ENCODE results near the gene BOD1. TPM values are rescaled to one million over a fixed set of nuclear protein-coding genes. Genes with fewer than 3 reads are reported as not detected.

The BOD1 gene
- total RNA-seq, 5 donors from 2014 or later (not counting 1 experiment from before 2014, with no cell fraction given), result 23.7 to 36.6 (median 30.1) TPM

GRCh38 chr5:173660481-173661280 is 44.2 kb upstream of the BOD1 start:
- DNase-seq (no peak), ATAC-seq (replicated peaks in 1 of 4) (no peak)
- ChIA-PET CTCF (no interaction called here), POLR2A (no interaction called here)
- Mint-ChIP-seq H3K4me3 (no peak overlapping the region), H3K27me3 (peaks cover 3 to 4% of the 10 kb centered on the region in 2 donors), H3K4me1 (no peaks in the 10 kb centered on the region), H3K27ac (no peak overlapping the region), H3K36me3 (no peaks in the 10 kb centered on the region), H3K9me3 (no peaks in the 10 kb centered on the region)
- Histone ChIP-seq H3K36me3 (ENCODE audit: control insufficient read depth in 2 of 2, extremely low read depth in 1 of 2, insufficient read depth in 1 of 2, low read length in 1 of 2) (no peaks in the 10 kb centered on the region), H3K4me3 (ENCODE audit: control insufficient read depth in 1 of 2, extremely low read depth in 1 of 2, low read length in 1 of 2) (no peak overlapping the region), H3K27me3 (replicated peaks in 1 of 2; ENCODE audit: control insufficient read depth in 2 of 2, extremely low read depth in 1 of 2, insufficient read depth in 2 of 2, low read length in 1 of 2) (peaks cover 0 to 17% of the 10 kb centered on the region in 2 experiments), H3K4me1 (ENCODE audit: control insufficient read depth in 1 of 2, extremely low read depth in 1 of 2, insufficient read depth in 2 of 2, low read length in 2 of 2) (no peaks in the 10 kb centered on the region), H3K27ac (ENCODE audit: low read length) (no peak overlapping the region), H3K9me3 (no peaks in the 10 kb centered on the region)
- WGBS (ENCODE audit: insufficient coverage), result 94% methylated on average over 5 of the region's 14 CpGs

- Mint-ChIP-seq H3K4me3 (no peak overlapping the region), H3K27me3 (peaks cover 6 to 7% of the 10 kb centered on the region in 2 donors), H3K27ac (no peak overlapping the region), H3K4me1 (no peaks in the 10 kb centered on the region), H3K36me3 (no peaks in the 10 kb centered on the region), H3K9me3 (peaks cover 0 to 3% (median 2%) of the 10 kb centered on the region in 3 donors)
- ChIA-PET POLR2A (no interaction called here), CTCF (no interaction called here)
- Histone ChIP-seq H3K36me3 (ENCODE audit: control insufficient read depth in 2 of 2, extremely low read depth in 1 of 2, insufficient read depth in 1 of 2, low read length in 1 of 2) (no peaks in the 10 kb centered on the region), H3K27me3 (replicated peaks in 1 of 2; ENCODE audit: control insufficient read depth in 2 of 2, extremely low read depth in 1 of 2, insufficient read depth in 2 of 2, low read length in 1 of 2) (peaks cover 0 to 18% of the 10 kb centered on the region in 2 experiments), H3K9me3 (no peaks in the 10 kb centered on the region), H3K4me3 (ENCODE audit: control insufficient read depth in 1 of 2, extremely low read depth in 1 of 2, low read length in 1 of 2) (no peak overlapping the region), H3K27ac (ENCODE audit: low read length) (no peak overlapping the region), H3K4me1 (ENCODE audit: control insufficient read depth in 1 of 2, extremely low read depth in 1 of 2, insufficient read depth in 2 of 2, low read length in 2 of 2) (no peaks in the 10 kb centered on the region)
- WGBS (ENCODE audit: insufficient coverage), result 83% methylated on average over 4 of the region's 6 CpGs
- ATAC-seq (replicated peaks in 1 of 4), result no peak
- DNase-seq, result no peak
These were observed 43.0 kb upstream of the BOD1 start for GRCh38 chr5:173659423-173659822.

GRCh38 chr5:173657741-173658356 is 41.4 kb upstream of the BOD1 start:
- WGBS (ENCODE audit: insufficient coverage), result 88% methylated on average over 9 of the region's 14 CpGs
- DNase-seq, result no peak
- Mint-ChIP-seq H3K4me1 (no peaks in the 10 kb centered on the region), H3K36me3 (no peaks in the 10 kb centered on the region), H3K27me3 (peaks cover 6 to 11% of the 10 kb centered on the region in 2 donors), H3K9me3 (peaks cover 0 to 7% (median 6%) of the 10 kb centered on the region in 3 donors), H3K27ac (no peak overlapping the region), H3K4me3 (no peak overlapping the region)
- H3K4me1 ChIP-seq (ENCODE audit: control insufficient read depth in 1 of 2, extremely low read depth in 1 of 2, insufficient read depth in 2 of 2, low read length in 2 of 2), result no peaks in the 10 kb centered on the region
- no peak for ATAC-seq (replicated peaks in 1 of 4)
- CTCF ChIA-PET, result no interaction called here
- no peak overlapping the region for H3K27ac ChIP-seq (ENCODE audit: low read length)
- POLR2A ChIA-PET, result no interaction called here
- H3K36me3 ChIP-seq (ENCODE audit: control insufficient read depth in 2 of 2, extremely low read depth in 1 of 2, insufficient read depth in 1 of 2, low read length in 1 of 2), result no peaks in the 10 kb centered on the region
- peaks cover 0 to 16% of the 10 kb centered on the region in 2 experiments for H3K27me3 ChIP-seq (replicated peaks in 1 of 2; ENCODE audit: control insufficient read depth in 2 of 2, extremely low read depth in 1 of 2, insufficient read depth in 2 of 2, low read length in 1 of 2)
- H3K4me3 ChIP-seq (ENCODE audit: control insufficient read depth in 1 of 2, extremely low read depth in 1 of 2, low read length in 1 of 2), result no peak overlapping the region
- no peaks in the 10 kb centered on the region for H3K9me3 ChIP-seq

GRCh38 chr5:173655196-173655797 is 38.8 kb upstream of the BOD1 start:
- Histone ChIP-seq H3K9me3 (no peaks in the 10 kb centered on the region), H3K36me3 (ENCODE audit: control insufficient read depth in 2 of 2, extremely low read depth in 1 of 2, insufficient read depth in 1 of 2, low read length in 1 of 2) (no peaks in the 10 kb centered on the region), H3K27me3 (replicated peaks in 1 of 2; ENCODE audit: control insufficient read depth in 2 of 2, extremely low read depth in 1 of 2, insufficient read depth in 2 of 2, low read length in 1 of 2) (peaks cover 0 to 16% of the 10 kb centered on the region in 2 experiments), H3K27ac (ENCODE audit: low read length) (no peak overlapping the region), H3K4me3 (ENCODE audit: control insufficient read depth in 1 of 2, extremely low read depth in 1 of 2, low read length in 1 of 2) (no peak overlapping the region), H3K4me1 (ENCODE audit: control insufficient read depth in 1 of 2, extremely low read depth in 1 of 2, insufficient read depth in 2 of 2, low read length in 2 of 2) (no peaks in the 10 kb centered on the region)
- H3K27ac Mint-ChIP-seq, result no peak overlapping the region
- POLR2A ChIA-PET, result interaction anchor here in 1 of 2 donors (0.6 kb wide), 1 partner anchor 43 kb away, joined by 3 read pairs; no protein-coding TSS in a partner anchor
- ATAC-seq (replicated peaks in 1 of 4) (no peak), DNase-seq (no peak)
- H3K4me3 Mint-ChIP-seq, result no peak overlapping the region
- CTCF ChIA-PET, result interaction anchor here in 1 of 2 donors (1.1 kb wide), 1 partner anchor 318 kb away, joined by 3 read pairs; no protein-coding TSS in a partner anchor
- no peaks in the 10 kb centered on the region for H3K36me3 Mint-ChIP-seq
- H3K4me1 Mint-ChIP-seq, result no peaks in the 10 kb centered on the region
- H3K9me3 Mint-ChIP-seq, result peaks cover 9 to 19% (median 16%) of the 10 kb centered on the region in 3 donors
- no CpG with 5 or more reads among the region's 3 CpGs for WGBS (ENCODE audit: insufficient coverage)
- H3K27me3 Mint-ChIP-seq, result peaks cover 24 to 27% of the 10 kb centered on the region in 2 donors

- DNase-seq, result no peak
- no peak for ATAC-seq (replicated peaks in 1 of 4)
- Histone ChIP-seq H3K36me3 (ENCODE audit: control insufficient read depth in 2 of 2, extremely low read depth in 1 of 2, insufficient read depth in 1 of 2, low read length in 1 of 2) (no peaks in the 10 kb centered on the region), H3K9me3 (no peaks in the 10 kb centered on the region), H3K4me1 (ENCODE audit: control insufficient read depth in 1 of 2, extremely low read depth in 1 of 2, insufficient read depth in 2 of 2, low read length in 2 of 2) (no peaks in the 10 kb centered on the region), H3K4me3 (ENCODE audit: control insufficient read depth in 1 of 2, extremely low read depth in 1 of 2, low read length in 1 of 2) (no peak overlapping the region), H3K27me3 (replicated peaks in 1 of 2; ENCODE audit: control insufficient read depth in 2 of 2, extremely low read depth in 1 of 2, insufficient read depth in 2 of 2, low read length in 1 of 2) (peaks cover 0 to 16% of the 10 kb centered on the region in 2 experiments), H3K27ac (ENCODE audit: low read length) (no peak overlapping the region)
- Mint-ChIP-seq H3K27me3 (peaks cover 25 to 31% of the 10 kb centered on the region in 2 donors), H3K27ac (no peak overlapping the region), H3K4me3 (no peak overlapping the region), H3K4me1 (no peaks in the 10 kb centered on the region), H3K9me3 (peaks cover 9 to 19% (median 16%) of the 10 kb centered on the region in 3 donors), H3K36me3 (no peaks in the 10 kb centered on the region)
- WGBS (ENCODE audit: insufficient coverage), result 88% methylated on average over 8 of the region's 10 CpGs
- ChIA-PET CTCF (no interaction called here), POLR2A (no interaction called here)
These were observed 37.5 kb upstream of the BOD1 start for GRCh38 chr5:173653822-173654523.

- Mint-ChIP-seq H3K4me1 (no peaks in the 10 kb centered on the region), H3K36me3 (no peaks in the 10 kb centered on the region), H3K4me3 (no peak overlapping the region), H3K27me3 (peaks cover 23 to 41% of the 10 kb centered on the region in 2 donors), H3K27ac (no peak overlapping the region), H3K9me3 (peaks cover 9 to 16% (median 11%) of the 10 kb centered on the region in 3 donors)
- ChIA-PET POLR2A (no interaction called here), CTCF (no interaction called here)
- H3K27me3 ChIP-seq (replicated peaks in 1 of 2; ENCODE audit: control insufficient read depth in 2 of 2, extremely low read depth in 1 of 2, insufficient read depth in 2 of 2, low read length in 1 of 2), result peaks cover 0 to 17% of the 10 kb centered on the region in 2 experiments
- no peaks in the 10 kb centered on the region for H3K9me3 ChIP-seq
- DNase-seq (no peak), ATAC-seq (replicated peaks in 1 of 4) (no peak)
- H3K4me1 ChIP-seq (ENCODE audit: control insufficient read depth in 1 of 2, extremely low read depth in 1 of 2, insufficient read depth in 2 of 2, low read length in 2 of 2), result no peaks in the 10 kb centered on the region
- H3K36me3 ChIP-seq (ENCODE audit: control insufficient read depth in 2 of 2, extremely low read depth in 1 of 2, insufficient read depth in 1 of 2, low read length in 1 of 2), result no peaks in the 10 kb centered on the region
- 100% methylated on average over 2 of the region's 7 CpGs for WGBS (ENCODE audit: insufficient coverage)
- H3K27ac ChIP-seq (ENCODE audit: low read length), result no peak overlapping the region
- no peak overlapping the region for H3K4me3 ChIP-seq (ENCODE audit: control insufficient read depth in 1 of 2, extremely low read depth in 1 of 2, low read length in 1 of 2)
These were observed 31.9 kb upstream of the BOD1 start for GRCh38 chr5:173648308-173648866.

Data from T-cell (primary cell).